GM19438 (cell line): Measurements from ENCODE around the gene PBX1.

Source experiments
- ATAC-seq: cut with Tn5 transposase; IDR thresholded peaks from one replicate; pipeline ENCODE4 v1.9.1; 2021; ENCODE audit warnings: low read depth; ENCODE audit not compliant: unreplicated experiment

The PBX1 gene

DNA sequence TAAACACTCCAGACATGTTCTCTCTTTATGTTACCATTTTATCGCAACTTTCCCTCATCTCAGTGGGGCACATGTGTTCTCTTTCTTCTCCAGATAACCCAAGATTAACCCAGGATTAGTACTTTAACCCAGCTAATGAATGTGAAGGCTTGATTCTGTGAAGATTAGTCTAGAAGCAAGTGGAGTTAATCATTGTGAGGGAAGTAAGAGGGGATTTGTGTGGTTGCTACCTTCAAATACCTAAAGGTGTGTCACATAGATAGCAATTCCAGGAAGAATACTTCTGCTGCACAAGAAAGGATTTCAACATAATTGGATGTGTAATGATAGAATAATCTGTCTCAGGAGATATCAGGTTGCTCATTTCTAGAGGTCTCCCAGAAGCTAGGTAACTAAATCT, 327.1 kb downstream of the PBX1 start:
- no peak for ATAC-seq

DNA sequence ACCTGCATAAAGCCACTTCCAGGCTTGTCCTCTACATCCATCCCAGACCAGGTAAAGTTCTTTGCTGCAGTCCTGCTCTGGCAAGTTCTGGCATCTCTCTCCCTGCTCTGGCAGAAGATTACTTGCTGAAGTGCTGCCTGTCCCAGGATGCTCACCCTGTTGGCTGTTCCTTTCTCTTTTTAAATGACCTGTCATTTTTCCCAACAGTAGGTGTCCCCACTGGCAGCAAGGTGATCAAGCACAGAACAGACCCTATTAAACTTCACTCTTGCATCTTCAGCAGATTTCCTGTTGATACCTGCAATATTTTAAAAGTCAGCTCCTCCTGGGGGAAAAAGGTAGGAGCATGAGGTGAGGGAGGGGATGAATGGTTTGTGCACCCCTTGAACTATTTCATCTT, 332.6 kb downstream of the PBX1 start:
- no peak for ATAC-seq

GRCh38 chr1:164895026-164895912, 336.3 kb downstream of the PBX1 start:
- ATAC-seq, result no peak

GRCh38 chr1:164901031-164901430, 342.0 kb downstream of the PBX1 start:
- ATAC-seq, result no peak
